ENCODE measurements around the gene SEC61A2.
"Not testable (repeated sequence)": the region's sequence is repeated elsewhere in the genome, so short reads cannot be mapped to it uniquely, and the experiment has no call there.

SEC61A2 gene

DNA sequence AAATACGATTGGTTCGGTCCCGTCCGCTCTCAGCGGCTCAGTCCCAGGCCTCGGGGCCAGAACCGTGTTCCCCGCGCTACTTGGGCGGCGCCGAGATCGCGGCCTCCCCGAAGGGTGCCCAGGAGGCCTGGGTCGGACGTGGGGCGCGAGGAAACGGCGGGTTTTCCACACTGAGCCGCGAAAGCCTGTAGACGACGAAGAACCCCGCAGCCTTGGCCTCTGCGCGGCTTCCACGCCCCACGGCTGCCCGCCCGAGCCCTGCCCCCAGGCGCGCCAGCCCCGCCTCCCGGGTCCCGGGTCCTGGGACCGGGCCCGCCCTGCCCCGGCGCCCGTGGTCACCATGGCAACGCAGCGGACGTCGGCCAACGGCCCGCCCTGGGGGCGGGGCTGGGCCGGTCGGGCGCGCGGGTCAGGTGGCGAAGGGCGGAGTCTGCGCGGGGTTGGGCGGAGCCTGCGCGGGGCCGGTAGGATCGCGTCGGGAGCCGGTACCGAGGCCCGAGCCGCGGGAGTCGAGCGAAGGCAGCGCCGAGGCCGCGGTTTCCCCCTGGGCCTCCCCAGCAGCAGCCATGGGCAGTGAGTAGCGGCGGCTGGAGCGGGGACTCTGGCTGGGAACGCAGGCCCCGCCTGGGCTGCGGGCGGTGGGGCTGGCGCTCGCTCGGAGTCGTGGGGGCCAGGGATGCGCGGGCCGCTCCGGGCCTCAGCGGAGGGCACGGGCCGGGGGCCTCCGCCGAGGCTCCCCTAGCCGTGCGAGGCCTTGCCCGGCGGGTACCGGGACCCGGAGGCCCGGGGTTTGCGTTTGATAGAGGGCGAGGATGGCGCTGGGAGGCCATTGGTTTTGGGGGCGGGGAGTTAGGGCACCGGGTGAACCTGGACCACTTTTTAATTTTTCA is at the start of gene SEC61A2:
Gene SEC61A2 (plus strand): TSS at position 456 of the 890 bp plus-strand sequence. CDS start 111 bp downstream, at position 567.
- DNase-seq: peak; percentile 96

DNA sequence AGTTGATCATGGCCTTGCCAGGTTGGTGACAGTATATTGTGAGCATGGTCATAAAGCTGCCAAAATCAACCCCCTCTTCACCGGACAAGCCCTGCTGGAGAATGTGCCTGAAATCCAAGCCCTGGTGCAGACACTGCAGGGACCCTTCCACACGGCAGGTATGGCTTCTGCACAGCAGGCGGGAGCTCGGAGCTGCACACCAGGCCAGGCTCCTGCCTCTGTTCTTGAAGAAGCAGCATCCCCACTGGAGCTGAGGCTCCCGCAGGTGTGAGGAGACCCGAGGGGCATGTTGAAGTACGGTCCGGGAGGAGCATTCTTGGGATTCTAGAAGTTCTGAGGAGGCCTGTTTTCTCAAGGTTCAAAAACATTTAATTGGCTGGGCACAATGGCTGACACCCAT is 48.0 kb upstream of the SEC61A2 start:
- no peak for DNase-seq

DNA sequence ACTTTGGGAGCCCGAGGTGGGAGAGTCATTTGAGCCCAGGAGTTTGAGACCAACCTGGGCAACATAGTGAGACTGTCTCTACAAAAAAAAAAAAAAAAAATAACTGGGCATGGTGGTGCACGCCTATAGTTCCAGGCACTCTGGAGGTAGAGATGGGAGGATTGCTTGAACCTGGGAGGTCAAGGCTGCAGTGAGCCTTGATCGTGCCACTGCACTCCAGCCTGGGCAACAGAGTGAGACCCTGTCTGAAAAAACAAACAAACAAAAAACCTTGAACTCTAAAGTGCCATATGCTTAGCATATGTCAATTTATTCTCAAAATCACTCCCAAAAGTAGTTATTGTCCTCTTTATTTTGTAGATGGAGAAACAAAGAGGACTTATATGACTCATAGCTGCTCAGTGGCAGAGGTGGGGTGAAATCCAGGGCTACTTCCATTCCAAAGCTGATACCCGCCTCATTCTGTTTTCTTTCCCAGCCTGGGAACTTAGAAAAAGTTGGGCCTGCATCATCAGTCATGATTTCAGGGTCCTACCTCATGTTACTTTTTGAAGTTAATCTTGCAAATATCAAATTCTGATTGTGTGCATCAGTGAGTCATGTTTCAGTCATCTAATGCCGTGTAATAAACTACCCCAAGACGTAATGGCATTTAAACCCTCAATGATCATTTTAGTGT is 47.5 kb upstream of the SEC61A2 start:
- DNase-seq: no peak

DNA sequence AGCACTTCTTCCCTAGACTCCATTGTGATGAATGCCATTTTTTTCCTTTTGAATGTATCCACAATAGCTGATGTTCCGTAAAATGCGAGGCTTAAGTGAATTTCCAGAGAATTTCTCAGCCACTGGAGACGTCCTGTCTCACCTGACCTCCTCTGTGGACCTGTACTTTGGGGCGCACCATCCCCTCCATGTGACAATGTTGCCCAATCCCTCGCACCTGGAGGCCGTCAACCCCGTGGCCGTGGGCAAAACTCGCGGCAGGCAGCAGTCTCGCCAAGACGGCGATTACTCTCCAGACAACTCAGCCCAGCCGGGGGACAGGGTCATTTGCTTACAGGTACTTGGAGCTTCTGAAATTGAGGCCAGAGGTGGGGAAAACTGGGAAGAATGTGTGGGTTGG is 40.6 kb upstream of the SEC61A2 start:
- DNase-seq: no peak

DNA sequence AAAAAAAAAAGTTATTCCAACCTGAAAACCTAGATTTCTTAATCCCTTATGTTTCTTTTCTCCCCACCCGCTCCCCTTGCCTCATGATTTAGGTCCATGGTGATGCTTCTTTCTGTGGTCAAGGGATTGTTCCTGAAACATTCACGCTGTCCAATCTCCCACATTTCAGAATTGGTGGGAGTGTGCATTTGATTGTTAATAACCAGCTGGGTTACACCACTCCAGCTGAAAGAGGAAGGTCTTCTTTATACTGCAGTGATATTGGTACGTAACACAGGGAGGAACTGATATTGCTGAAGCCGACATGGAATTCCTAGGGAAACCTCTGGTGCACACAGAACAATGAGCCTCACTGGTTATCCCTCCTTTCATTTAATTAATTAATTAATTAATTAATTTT is 38.1 kb upstream of the SEC61A2 start:
- DNase-seq: no peak

DNA sequence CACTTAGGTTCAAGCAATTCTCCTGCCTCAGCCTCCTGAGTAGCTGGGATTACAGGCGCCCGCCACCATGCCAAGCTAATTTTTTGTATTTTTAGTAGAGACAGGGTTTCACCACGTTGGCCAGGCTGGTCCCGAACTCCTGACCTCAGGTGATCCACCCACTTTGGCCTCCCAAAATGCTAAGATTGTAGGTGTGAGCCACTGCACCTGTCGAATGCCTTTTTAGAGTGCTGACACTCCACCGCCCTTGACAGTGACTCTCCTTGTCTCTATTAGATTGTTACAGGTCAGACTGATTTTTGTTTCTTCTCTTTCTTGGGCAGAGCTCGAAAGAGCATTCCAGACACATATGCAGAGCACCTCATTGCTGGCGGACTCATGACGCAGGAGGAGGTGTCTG is 32.1 kb upstream of the SEC61A2 start:
- DNase-seq: not testable (repeated sequence)

DNA sequence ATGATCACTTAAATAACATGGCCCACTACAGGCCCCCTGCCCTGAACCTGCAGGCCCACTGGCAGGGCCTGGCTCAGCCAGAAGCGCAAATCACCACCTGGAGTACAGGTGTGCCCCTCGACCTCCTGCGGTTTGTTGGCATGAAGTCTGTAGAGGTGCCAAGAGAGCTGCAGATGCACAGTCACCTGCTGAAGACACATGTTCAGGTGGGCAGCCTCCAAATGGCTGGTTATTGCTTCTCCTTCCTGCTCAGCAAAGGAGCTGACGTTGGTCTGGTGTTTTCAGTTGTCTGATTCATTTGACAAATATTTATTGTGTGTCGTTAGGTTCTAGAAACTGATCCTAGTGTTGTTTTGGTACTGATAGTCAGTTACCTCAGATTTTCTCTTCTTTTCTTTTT is 31.7 kb upstream of the SEC61A2 start:
- DNase-seq: no peak

DNA sequence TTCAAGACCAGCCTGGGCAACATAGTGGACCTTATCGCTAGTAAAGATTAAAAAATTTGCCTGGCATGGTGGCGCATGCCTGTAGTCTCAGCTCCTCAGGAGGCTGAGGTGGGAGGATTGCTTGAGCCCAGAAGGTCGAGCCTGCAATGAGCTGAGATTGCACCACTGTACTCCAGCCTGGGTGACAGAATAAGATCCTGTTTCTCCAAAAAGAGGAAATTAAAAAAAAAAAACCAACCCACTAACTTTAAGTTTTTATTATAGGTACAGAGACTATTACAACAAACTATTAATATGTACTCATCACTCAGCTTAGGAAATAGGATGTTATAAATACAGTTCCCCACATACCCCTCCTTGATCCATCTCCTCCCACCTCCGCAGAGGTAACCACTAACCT is 30.5 kb upstream of the SEC61A2 start:
- DNase-seq: no peak

DNA sequence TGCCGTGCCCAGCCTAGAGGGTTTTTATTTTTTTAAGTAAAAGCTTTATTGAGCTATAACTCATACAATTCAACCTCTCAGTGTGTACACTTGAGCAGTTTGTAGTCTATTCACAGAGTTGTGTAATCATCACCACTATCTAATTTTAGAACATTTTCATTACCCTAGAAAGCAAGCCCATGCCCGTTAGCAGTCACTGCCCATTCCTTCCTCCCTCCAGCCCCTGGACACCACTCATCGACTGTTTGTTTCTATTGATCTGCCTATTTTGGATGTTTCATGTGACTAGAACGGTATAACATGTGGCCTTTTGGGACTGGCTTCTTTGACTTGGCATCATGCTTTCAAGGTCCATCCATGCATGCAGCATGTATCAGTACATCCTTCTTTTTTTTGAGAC is 25.7 kb upstream of the SEC61A2 start:
- DNase-seq: no peak

DNA sequence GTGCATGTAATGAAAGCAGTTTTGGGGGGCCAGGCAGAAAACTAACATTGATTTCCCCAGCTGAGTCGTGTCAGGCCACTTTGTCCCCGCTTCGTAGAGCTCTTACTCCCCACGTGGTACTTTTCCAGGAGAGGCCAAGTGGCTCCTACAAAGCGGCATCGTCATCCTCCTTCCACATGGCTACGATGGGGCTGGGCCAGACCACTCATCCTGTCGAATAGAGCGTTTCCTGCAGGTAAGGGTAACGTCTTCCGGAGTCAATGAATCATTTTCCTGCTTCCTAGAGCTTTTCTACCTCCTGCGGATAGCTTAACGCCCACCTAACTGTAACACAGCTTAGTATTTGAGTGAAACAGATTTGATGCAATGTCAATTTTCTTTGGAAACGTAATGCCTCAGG is 21.7 kb upstream of the SEC61A2 start:
- DNase-seq: no peak

DNA sequence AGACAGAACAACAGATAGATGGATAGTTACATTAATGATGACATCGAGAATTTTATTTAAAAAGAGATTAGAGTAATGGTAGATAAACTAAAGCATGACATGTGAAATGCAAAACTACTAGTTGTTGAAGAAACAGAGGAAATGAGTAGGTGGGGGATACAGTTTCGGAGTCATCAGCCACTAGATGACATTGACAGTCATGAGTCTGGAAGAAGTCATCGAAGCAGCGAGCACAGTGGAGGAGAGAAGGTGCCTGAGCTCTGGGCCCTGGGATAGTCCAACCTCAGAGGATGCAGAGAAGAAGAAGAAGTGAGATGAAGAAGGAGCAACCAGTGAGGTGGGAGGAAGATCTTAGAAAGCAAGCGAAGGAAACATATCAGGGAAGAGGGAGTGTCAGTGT is 20.2 kb upstream of the SEC61A2 start:
- DNase-seq: no peak

DNA sequence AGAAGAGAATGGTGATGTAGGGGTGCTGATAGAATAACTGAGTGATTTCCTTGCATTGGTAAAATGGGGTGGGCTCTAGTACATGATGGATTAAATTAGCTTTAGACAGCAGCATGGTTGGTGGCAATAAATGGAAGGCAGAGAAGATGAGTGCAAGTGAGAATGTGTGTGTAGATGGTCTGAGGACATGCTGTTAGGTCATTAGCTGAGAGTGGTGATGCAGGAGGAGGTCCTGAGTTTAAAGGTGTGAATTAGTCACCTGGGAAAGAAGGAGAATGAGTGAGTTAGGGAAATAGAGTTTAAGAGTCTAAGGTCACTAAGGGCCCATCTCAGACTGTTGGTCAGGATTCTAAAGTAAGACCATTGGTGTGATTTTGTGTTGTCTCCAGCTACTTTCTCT is 17.9 kb upstream of the SEC61A2 start:
- DNase-seq: no peak

DNA sequence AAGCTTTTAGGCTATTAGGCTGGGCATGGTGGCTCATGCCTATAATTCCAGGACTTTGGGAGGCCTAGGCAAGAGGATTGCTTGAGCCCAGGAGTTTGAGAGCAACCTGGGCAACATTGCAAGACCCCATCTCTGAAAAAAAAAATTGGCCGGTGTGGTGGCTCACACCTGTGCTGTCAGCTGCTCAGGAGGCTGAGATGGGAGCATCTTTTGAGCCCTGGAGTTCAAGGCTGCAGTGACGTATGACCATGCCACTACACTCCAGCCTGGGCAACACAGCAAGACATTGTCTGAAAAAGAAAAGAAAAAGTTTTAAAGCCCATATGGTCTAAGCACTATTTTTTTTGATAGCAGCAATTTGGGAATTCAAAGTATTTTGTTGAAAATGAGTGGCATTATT is 15.8 kb upstream of the SEC61A2 start:
- DNase-seq: no peak

DNA sequence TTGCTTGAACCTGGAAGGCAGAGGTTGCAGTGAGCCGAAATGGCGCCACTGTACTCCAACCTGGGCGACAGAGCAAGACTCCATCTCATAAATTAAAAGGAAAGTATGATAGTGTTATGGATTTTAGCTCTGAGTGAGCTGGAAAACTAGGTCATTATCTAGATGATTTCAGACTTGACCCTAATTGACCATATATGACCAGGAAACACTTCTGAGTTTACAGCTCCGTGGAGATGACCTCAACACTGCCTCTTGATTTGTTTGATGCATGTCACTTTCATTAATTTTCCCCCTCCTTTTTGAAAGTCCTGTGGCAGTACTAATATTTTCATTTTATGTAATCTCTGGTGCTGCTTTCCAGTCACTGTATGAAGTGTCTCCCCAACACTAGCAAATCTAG is 7.8 kb upstream of the SEC61A2 start:
- no peak for DNase-seq

DNA sequence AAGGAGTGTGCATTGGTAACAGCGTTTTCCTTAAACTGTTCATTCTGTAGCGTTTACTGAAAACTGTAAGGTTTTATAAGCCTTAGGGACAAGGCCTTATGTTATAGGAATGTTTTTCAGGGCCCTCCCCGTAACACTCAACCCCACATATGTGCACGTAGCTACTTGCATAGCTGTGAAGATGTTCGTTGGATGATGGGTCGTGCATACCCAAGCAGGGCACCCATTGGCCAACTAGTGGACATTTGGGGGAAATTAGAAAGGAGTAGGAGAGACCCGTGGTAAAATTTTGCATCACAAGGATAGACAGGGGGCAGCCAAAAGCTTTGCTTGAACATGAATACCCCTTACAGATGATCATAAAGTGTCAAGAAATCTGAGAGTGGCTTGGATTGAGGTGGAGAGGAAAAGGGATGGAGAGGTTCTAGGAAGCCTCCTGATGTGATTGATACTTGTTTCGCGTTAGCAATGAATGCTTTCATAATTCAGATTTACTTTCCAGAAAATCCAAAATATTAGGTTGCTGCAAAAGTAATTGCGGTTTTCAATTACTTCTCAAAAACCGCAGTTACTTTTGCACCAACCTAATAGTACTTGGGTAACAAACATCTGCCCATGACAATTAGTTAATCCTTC is 878 bp downstream of the SEC61A2 start:
- peak; percentile 32 for DNase-seq

DNA sequence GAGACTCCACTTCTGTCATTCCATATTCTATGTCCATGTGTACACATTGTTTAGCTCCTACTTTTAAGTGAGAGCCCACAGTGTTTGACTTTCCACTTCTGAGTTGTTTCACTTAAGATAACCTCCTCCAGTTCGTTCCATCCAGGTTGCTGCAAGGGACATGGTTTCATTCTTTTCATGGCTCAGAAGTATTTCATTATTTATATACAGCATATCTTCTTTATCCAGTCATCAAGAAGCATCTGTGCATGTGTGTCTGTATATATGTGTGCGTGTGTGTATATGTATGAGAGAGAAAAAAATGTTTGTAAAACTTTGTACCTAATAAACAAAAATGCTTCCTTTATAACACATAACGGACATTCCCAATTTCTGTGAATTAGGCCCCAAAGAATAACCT is 6.2 kb downstream of the SEC61A2 start:
- no peak for DNase-seq

DNA sequence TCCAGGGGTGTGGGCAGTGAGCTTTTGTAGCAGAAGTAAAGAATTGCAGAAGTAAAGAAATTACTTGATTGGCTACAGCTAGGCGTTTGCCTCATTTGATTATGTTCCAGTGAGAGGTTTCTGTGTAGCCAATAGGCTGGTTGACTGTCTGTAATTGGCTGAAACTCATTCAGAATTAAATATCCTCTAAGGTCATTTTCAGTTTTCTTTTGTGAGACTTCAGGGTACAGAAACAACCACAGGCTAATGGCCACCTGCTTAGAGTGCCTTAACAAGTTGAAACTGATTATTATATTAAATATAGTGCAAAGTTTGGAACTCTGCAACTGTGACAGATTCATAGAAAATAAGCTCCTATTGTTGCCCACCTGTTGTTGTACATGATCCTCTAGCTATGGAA is 10.6 kb downstream of the SEC61A2 start:
- DNase-seq: no peak

DNA sequence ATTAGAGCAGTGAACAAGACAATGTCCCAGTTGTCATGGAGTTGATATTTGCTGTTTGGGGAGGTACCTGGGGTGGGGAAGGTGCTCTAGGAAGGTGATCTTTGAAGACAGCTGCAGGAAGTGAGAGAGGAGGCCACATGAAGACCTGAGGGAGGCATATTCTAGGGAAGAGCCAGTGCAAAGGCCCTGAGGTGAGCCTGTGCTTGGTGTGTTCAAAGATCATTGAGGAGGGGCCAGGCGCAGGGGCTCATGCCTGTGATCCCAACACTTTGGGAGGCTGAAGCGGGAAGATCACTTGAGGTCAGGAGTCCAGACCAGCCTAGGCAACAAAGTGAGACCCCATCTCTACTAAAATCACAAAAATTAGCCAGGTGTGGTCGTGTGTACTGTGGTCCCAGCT is 15.1 kb downstream of the SEC61A2 start:
- no peak for DNase-seq

DNA sequence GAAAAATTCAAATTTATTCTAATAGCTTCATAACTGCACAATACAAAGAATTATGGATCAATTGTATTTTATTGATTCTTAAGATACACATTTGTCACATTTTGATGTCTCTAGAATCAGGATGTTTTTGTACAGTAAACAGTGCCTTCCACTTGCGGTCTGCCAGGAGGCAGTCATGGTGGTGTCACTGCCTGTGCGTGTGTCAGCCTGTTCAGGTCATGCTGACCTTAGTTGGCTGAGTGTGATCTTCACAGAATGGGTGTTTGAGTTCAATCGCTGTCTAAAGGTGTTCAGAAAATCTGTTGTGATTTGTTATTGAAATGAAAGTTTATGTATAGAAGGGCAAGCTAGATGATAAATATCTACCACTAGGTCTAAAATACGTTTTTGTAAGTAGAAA is 20.7 kb downstream of the SEC61A2 start:
- no peak for DNase-seq

DNA sequence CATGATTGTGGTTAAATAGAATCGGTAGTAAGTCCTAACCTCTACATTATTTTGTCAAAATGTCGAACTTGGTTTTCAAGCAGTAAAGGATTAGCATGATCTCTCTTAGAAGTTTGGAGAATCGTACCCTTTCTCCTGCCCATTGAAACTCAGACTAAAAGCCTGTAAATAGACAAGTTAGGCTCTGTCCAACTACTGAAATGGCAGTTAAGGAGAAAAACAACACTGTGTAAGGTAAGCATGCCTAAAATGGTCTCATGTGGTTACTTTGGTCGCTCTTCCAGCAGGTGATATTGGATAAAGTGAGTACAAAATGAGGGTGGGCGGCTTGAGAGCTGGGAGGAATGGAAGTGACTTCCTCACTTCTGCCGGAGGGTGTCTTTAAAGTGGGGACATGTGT is 25.0 kb downstream of the SEC61A2 start:
- DNase-seq: no peak

DNA sequence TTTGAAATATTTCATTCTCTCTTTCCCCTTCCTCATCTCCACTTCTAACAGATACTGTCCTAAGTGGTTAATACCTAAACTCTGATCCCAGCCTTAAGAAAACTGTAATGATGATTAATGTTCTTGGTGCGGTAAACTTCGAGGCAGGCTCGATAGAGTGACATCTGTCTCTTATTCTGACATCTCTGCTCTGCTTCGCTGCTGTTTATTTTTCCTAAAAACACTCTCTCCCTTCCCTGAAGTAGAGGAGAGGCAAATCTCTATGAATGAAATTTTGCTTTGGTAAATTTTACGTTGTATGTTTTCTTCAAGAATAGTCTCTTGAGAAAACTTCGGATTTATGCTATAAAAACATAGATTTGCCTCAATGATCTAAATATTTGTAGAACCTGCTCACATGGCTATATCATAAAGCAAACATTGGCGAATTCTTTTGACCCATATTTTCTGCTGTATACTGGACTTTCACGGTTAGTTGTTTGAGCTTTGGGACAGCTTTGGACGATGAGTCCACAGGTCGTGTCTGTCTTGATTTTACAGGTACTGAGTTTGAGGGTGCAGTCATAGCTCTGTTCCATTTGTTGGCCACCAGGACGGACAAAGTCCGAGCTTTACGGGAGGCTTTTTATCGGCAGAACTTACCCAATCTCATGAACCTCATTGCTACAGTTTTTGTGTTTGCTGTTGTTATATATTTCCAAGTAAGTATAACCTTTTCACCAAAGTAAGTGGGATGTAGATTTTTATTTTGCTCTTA is 27.1 kb downstream of the SEC61A2 start:
- no peak for DNase-seq

DNA sequence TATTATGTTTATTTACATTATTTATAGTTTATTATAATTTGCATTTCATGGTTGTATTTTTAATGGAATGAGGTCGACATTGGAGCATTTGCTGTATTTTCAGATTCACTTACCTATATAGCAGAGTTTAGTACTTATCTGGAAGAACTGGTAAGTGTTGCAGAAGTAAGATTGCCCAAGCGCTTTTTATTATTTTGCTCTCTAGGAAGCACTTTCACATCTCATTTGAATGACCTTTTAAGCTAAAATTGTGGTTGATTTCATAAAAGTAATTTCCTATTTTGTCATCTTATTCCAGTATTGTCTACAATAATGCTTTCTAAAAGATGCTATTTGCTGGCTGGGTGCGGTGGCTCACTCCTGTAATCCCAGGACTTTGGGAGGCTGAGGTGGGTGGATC is 28.6 kb downstream of the SEC61A2 start:
- no peak for DNase-seq

DNA sequence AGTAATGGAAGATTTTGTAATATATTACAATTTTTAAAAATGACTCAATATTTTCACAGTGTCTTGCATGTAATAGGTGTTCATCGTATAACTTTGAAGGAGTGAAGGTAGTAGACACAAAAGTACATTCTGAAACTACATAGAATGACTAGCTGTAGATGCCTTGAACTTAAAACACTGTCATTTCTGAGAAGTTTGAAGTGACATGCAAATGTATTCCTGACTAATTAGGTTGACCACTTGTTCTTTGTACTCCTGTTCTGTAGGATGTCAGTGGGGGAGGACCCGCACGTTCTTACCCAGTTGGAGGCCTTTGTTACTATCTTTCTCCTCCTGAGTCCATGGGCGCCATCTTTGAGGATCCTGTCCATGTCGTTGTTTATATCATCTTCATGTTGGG is 31.2 kb downstream of the SEC61A2 start:
- no peak for DNase-seq
